ENCODE data around the gene MEGF11. TPM values are rescaled to one million over a fixed set of nuclear protein-coding genes. Genes with fewer than 3 reads are reported as not detected.
A peak's percentile ranks its signal among the peaks of the same experiment; 100 is the strongest.
"Not testable (repeated sequence)": the region's sequence is repeated elsewhere in the genome, so short reads cannot be mapped to it uniquely, and the experiment has no call there.

Gene MEGF11
- total and polyA plus RNA-seq, 8 donors, result 0.05 to 0.92 (median 0.14) TPM; not detected in 4

- H3K27ac ChIP-seq, result peak overlapping the region; percentile 95 to 99 (median 97)
- no peak for DNase-seq
- TF ChIP-seq POLR2A (IDR thresholded peaks at IDR 0.05) (no peak), EP300 (IDR thresholded peaks at IDR 0.05) (no peak), POLR2AphosphoS5 (IDR thresholded peaks at IDR 0.05) (no peak), CTCF (IDR thresholded peaks at IDR 0.05) (no peak)
- H3K27me3 ChIP-seq, result no peaks in the 10 kb centered on the region
- peak overlapping the region; percentile 74 to 93 (median 82) for H3K4me3 ChIP-seq
- H3K9me3 ChIP-seq, result no peaks in the 10 kb centered on the region
- H3K4me1 ChIP-seq, result peaks cover 9 to 39% (median 22%) of the 10 kb centered on the region in 4 donors
- 63 to 66% (median 65%) methylated on average over 11 of the region's 11 CpGs for WGBS, 5 donors
- no peaks in the 10 kb centered on the region for H3K36me3 ChIP-seq
- intact Hi-C loops (cut with DNase I; ENCODE audit: low total_unique reads), result loop anchor here (10.0 kb wide), 1 partner anchor 234 kb away; no protein-coding TSS in a partner anchor
Observed at GRCh38 chr15:65868546-65869125, 384.9 kb downstream of the MEGF11 start.

- WGBS, 5 donors, result 93 to 97% (median 96%) methylated on average over 6 of the region's 6 CpGs
- H3K36me3 ChIP-seq, H3K27me3 ChIP-seq, DNase-seq, H3K4me3 ChIP-seq, H3K9me3 ChIP-seq, H3K27ac ChIP-seq: not testable (repeated sequence)
- intact Hi-C loops (cut with DNase I; ENCODE audit: low total_unique reads), result loop anchor here (10.0 kb wide), 1 partner anchor 233 kb away; no protein-coding TSS in a partner anchor
- peaks cover 2 to 32% (median 17%) of the 10 kb centered on the region in 4 donors for H3K4me1 ChIP-seq
Observed at GRCh38 chr15:65867933-65868332, 385.6 kb downstream of the MEGF11 start.

- H3K4me1 ChIP-seq, result peaks cover 0 to 25% (median 12%) of the 10 kb centered on the region in 4 donors
- DNase-seq, result no peak
- no peak for TF ChIP-seq POLR2AphosphoS5 (IDR thresholded peaks at IDR 0.05)
- TF ChIP-seq POLR2A (IDR thresholded peaks at IDR 0.05), result no peak
- H3K9me3 ChIP-seq, result no peaks in the 10 kb centered on the region
- no peak overlapping the region for H3K4me3 ChIP-seq
- WGBS, 5 donors, result 77 to 91% (median 89%) methylated on average over 3 of the region's 3 CpGs
- H3K27ac ChIP-seq, result no peak overlapping the region
- intact Hi-C loops (cut with DNase I; ENCODE audit: low total_unique reads), result loop anchor here (10.0 kb wide), 1 partner anchor 232 kb away; no protein-coding TSS in a partner anchor
- H3K27me3 ChIP-seq, result no peaks in the 10 kb centered on the region
- H3K36me3 ChIP-seq, result no peaks in the 10 kb centered on the region
Observed at GRCh38 chr15:65867244-65867643, 386.3 kb downstream of the MEGF11 start.

GRCh38 chr15:65863106-65863505 is 390.4 kb downstream of the MEGF11 start:
- TF ChIP-seq CTCF (IDR thresholded peaks at IDR 0.05) (no peak), EP300 (IDR thresholded peaks at IDR 0.05) (no peak), POLR2A (IDR thresholded peaks at IDR 0.05) (no peak), POLR2AphosphoS5 (IDR thresholded peaks at IDR 0.05) (no peak)
- intact Hi-C loops (cut with DNase I; ENCODE audit: low total_unique reads), result loop anchor here (10.0 kb wide), 1 partner anchor 228 kb away; no protein-coding TSS in a partner anchor
- 74 to 92% (median 90%) methylated on average over 6 of the region's 6 CpGs for WGBS, 5 donors
- Histone ChIP-seq H3K4me3 (no peak overlapping the region), H3K27me3 (no peaks in the 10 kb centered on the region), H3K4me1 (no peaks in the 10 kb centered on the region), H3K36me3 (no peaks in the 10 kb centered on the region), H3K9me3 (no peaks in the 10 kb centered on the region), H3K27ac (no peak overlapping the region)
- DNase-seq, result no peak

- Histone ChIP-seq H3K36me3 (no peaks in the 10 kb centered on the region), H3K9me3 (no peaks in the 10 kb centered on the region), H3K27ac (no peak overlapping the region), H3K4me1 (no peaks in the 10 kb centered on the region), H3K4me3 (no peak overlapping the region), H3K27me3 (no peaks in the 10 kb centered on the region)
- TF ChIP-seq POLR2A (IDR thresholded peaks at IDR 0.05), result no peak
- TF ChIP-seq POLR2AphosphoS5 (IDR thresholded peaks at IDR 0.05), result peak in 1 of 3 donors; percentile 6
- TF ChIP-seq CTCF (IDR thresholded peaks at IDR 0.05), result peak in 3 of 7 experiments; percentile 11 to 18 (median 17)
- WGBS, 5 donors, result 9 to 32% (median 23%) methylated on average over 1 of the region's 1 CpG
- peak; percentile 38 to 72 for DNase-seq
- intact Hi-C loops (cut with DNase I; ENCODE audit: low total_unique reads), result loop anchor here (10.0 kb wide), 1 partner anchor 228 kb away; no protein-coding TSS in a partner anchor
Observed at GRCh38 chr15:65862682-65863081, 390.9 kb downstream of the MEGF11 start.
